ENCODE results near the gene SBF2.

- no peak for TF ChIP-seq CTCF (IDR thresholded peaks at IDR 0.05 in 8 of 11, conservative IDR thresholded peaks at IDR 0.05 in 3 of 11)
- TF ChIP-seq POLR2A (IDR thresholded peaks at IDR 0.05): no peak
- TF ChIP-seq POLR2AphosphoS5 (IDR thresholded peaks at IDR 0.05): no peak
These were observed 342.2 kb downstream of the SBF2 start for GRCh38 chr11:9951807-9952206.

All from spleen (tissue), 7 donors.